Measurements from ENCODE around the gene TPM1.
"Not testable (repeated sequence)": the region's sequence is repeated elsewhere in the genome, so short reads cannot be mapped to it uniquely, and the experiment has no call there.

Gene TPM1

GRCh38 chr15:63075984-63076713 lies 33.6 kb downstream of the TPM1 start:
- no peak for DNase-seq

- no peak for DNase-seq
Measured at GRCh38 chr15:63076714-63077046, 34.1 kb downstream of the TPM1 start.

GRCh38 chr15:63077952-63078351 lies 35.4 kb downstream of the TPM1 start:
- DNase-seq: peak in 1 of 2 experiments; percentile 16

GRCh38 chr15:63079947-63080626 lies 37.5 kb downstream of the TPM1 start:
- no peak for DNase-seq

- peak in 1 of 2 experiments; percentile 68 for DNase-seq
Measured at GRCh38 chr15:63080634-63081250, 38.2 kb downstream of the TPM1 start.

- DNase-seq: no peak
Measured at GRCh38 chr15:63082366-63082765, 39.8 kb downstream of the TPM1 start.

GRCh38 chr15:63083044-63083443 lies 40.5 kb downstream of the TPM1 start:
- no peak for DNase-seq

- no peak for DNase-seq
Measured at GRCh38 chr15:63083541-63083940, 41.0 kb downstream of the TPM1 start.

- no peak for DNase-seq
Measured at GRCh38 chr15:63084806-63085205, 42.3 kb downstream of the TPM1 start.

GRCh38 chr15:63085289-63085688 lies 42.7 kb downstream of the TPM1 start:
- no peak for DNase-seq

GRCh38 chr15:63086271-63086670 lies 43.7 kb downstream of the TPM1 start:
- no peak for DNase-seq

- DNase-seq: no peak
Measured at GRCh38 chr15:63086947-63087346, 44.4 kb downstream of the TPM1 start.

GRCh38 chr15:63088533-63089245 lies 46.1 kb downstream of the TPM1 start:
- peak in 1 of 2 experiments; percentile 34 for DNase-seq

GRCh38 chr15:63089260-63090043 lies 46.9 kb downstream of the TPM1 start:
- peak; percentile 83 to 90 for DNase-seq

GRCh38 chr15:63090472-63090871 lies 47.9 kb downstream of the TPM1 start:
- DNase-seq: peak; percentile 29 to 68

- DNase-seq: no peak
Measured at GRCh38 chr15:63090887-63091286, 48.3 kb downstream of the TPM1 start.

- DNase-seq: no peak
Measured at GRCh38 chr15:63091679-63092446, 49.3 kb downstream of the TPM1 start.

GRCh38 chr15:63093486-63094205 lies 51.1 kb downstream of the TPM1 start:
- DNase-seq: peak; percentile 44 to 85

- DNase-seq: peak; percentile 38 to 79
Measured at GRCh38 chr15:63094495-63094931, 52.0 kb downstream of the TPM1 start.

- no peak for DNase-seq
Measured at GRCh38 chr15:63096178-63096577, 53.6 kb downstream of the TPM1 start.

- DNase-seq: not testable (repeated sequence)
Measured at GRCh38 chr15:63098901-63099300, 56.4 kb downstream of the TPM1 start.

Measured in NCI-H524 (cell line).